Caco-2 (cell line): ENCODE results near the gene RGS19. TPM values are rescaled to one million over a fixed set of nuclear protein-coding genes. Genes with fewer than 3 reads are reported as not detected.
A peak's percentile ranks its signal among the peaks of the same experiment; 100 is the strongest.

ENCODE experiments used
- BruUV-seq: library from RNA; stranded (reverse); fragments of 400-500 nt; replicated peaks from 2 replicates; lab custom pipeline; 2021; lab: Mats Ljungman, UMichigan
- CTCF ChIA-PET: fragments of 300-600 bp; sonication (Branson Sonifier 250); formaldehyde crosslinking; loops from one replicate; lab custom pipeline; 2022; ENCODE audit warnings: antibody characterized with exemption; lab: Charles Lee
- POLR2A ChIA-PET: fragments of 300-600 bp; sonication (Branson Sonifier 250); formaldehyde crosslinking; loops from one replicate; lab custom pipeline; 2022; ENCODE audit warnings: antibody characterized with exemption; lab: Charles Lee
- DNase-seq, 2 experiments: peaks; one replicate each; pipeline versions ENCODE4 v3.0.0 to v3.0.0-alpha.2; 2020 to 2022
- H3K27me3 ChIP-seq: replicated peaks from 2 replicates; pipeline ENCODE4 v1.6.0; 2011; ENCODE audit warnings: low read length; ENCODE audit not compliant: control insufficient read depth, insufficient read depth
- H3K36me3 ChIP-seq: 2 replicates; pipeline ENCODE4 v1.5.1; 2011; ENCODE audit warnings: low read length; ENCODE audit not compliant: control insufficient read depth, insufficient read depth
- H3K4me1 ChIP-seq: fragments of 250-450 bp; sonication (Bioruptor Pico); 2 replicates; pipeline ENCODE4 v1.5.1; 2020; ENCODE audit warnings: mild to moderate bottlenecking
- H3K4me3 ChIP-seq: 2 replicates; pipeline ENCODE4 v1.5.1; 2011; ENCODE audit warnings: low read depth, mild to moderate bottlenecking, control low read depth, low read length
- H3K9me3 ChIP-seq: fragments of 250-450 bp; sonication (Bioruptor Pico); 2 replicates; pipeline ENCODE4 v1.5.1; 2020; ENCODE audit warnings: mild to moderate bottlenecking, moderate library complexity
- H3K27ac Mint-ChIP-seq: one replicate; pipeline ENCODE4 v1.8.0; 2022; ENCODE audit warnings: mixed read lengths; ENCODE audit not compliant: unreplicated experiment
- H3K27me3 Mint-ChIP-seq: one replicate; pipeline ENCODE4 v1.8.0; 2022; ENCODE audit warnings: mixed read lengths; ENCODE audit not compliant: insufficient read depth, unreplicated experiment
- H3K36me3 Mint-ChIP-seq: one replicate; pipeline ENCODE4 v1.8.0; 2022; ENCODE audit warnings: mild to moderate bottlenecking, mixed read lengths; ENCODE audit not compliant: insufficient read depth, unreplicated experiment
- H3K4me1 Mint-ChIP-seq: one replicate; pipeline ENCODE4 v1.8.0; 2022; ENCODE audit warnings: low read depth, mixed read lengths; ENCODE audit not compliant: unreplicated experiment
- H3K4me3 Mint-ChIP-seq: one replicate; pipeline ENCODE4 v1.8.0; 2022; ENCODE audit warnings: mild to moderate bottlenecking, moderate library complexity, mixed read lengths; ENCODE audit not compliant: unreplicated experiment
- H3K9me3 Mint-ChIP-seq: one replicate; pipeline ENCODE4 v1.8.0; 2022; ENCODE audit warnings: mixed read lengths; ENCODE audit not compliant: unreplicated experiment
- intact Hi-C: fragments of 100-400 bp; cut with micrococcal nuclease; formaldehyde crosslinking; loops from one replicate; pipeline ENCODE4 v1.10.0; 2022; ENCODE audit not compliant: unreplicated experiment
- total RNA-seq: library from RNA; stranded (reverse); gene quantifications from 2 replicates; pipeline ENCODE4 v1.2.3, GENCODE V29; 2022
- TF ChIP-seq, protein P1 (sequence below), 2 experiments: fragments of 200-600 bp in 1 of 2; IDR thresholded peaks; 1 replicate in 1 of 2; 2 replicates in 1 of 2; pipeline versions ENCODE4 v1.5.1 to v1.8.0; 2011 to 2022; ENCODE audit warnings: antibody characterized with exemption in 1 of 2, control low read depth in 1 of 2, inconsistent platforms in 1 of 2, low read depth in 1 of 2, low read length in 1 of 2, mild to moderate bottlenecking in 1 of 2, moderate library complexity in 1 of 2; ENCODE audit not compliant: insufficient read depth in 1 of 2, severe bottlenecking in 1 of 2, unreplicated experiment in 1 of 2

The RGS19 gene
- total RNA-seq, 1 experiment from 2014 or later = 29.3 TPM

DNA sequence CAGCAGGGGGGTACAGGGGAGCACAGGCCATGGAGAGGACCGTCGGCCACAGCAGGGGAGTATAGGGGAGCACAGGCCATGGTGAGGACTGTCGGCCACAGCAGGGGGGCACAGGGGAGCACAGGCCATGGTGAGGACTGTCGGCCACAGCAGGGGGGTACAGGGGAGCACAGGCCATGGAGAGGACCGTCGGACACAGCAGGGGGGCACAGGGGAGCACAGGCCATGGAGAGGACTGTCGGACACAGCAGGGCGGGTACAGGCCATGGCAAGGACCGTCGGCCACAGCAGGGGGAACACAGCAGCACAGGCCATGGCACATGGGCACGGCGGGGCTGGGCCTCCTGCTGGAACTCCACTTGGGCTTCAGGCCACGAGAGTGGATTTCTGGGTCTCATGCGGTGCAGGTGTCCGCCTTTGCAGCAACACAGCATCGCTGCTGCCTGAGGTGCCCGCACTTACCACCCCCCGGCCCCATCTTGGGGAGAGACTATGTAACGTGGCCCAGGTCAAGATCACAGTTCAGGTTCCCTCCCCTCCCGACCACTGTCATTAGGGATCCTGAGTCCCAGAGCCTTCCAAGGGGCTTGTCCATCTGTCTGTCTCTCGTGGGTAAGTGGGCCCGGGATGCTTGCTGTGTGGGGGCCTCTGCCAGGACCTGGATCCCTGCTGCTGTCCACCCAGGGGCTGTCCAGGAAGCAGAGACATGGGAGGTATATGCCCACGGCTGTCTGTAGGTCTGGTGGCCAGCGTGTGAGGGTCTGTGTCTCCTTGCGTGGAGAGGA lies 25.5 kb upstream of the RGS19 start:
- peaks cover 4% of the 10 kb centered on the region; the same call in 1 of the 2 replicates for H3K27me3 ChIP-seq
- Mint-ChIP-seq H3K27me3 (peaks cover 23% of the 10 kb centered on the region), H3K27ac (no peak overlapping the region), H3K4me3 (no peak overlapping the region), H3K9me3 (no peaks in the 10 kb centered on the region), H3K36me3 (no peaks in the 10 kb centered on the region), H3K4me1 (no peaks in the 10 kb centered on the region)
- no TSS peak for BruUV-seq
- TF ChIP-seq, protein P1, sequence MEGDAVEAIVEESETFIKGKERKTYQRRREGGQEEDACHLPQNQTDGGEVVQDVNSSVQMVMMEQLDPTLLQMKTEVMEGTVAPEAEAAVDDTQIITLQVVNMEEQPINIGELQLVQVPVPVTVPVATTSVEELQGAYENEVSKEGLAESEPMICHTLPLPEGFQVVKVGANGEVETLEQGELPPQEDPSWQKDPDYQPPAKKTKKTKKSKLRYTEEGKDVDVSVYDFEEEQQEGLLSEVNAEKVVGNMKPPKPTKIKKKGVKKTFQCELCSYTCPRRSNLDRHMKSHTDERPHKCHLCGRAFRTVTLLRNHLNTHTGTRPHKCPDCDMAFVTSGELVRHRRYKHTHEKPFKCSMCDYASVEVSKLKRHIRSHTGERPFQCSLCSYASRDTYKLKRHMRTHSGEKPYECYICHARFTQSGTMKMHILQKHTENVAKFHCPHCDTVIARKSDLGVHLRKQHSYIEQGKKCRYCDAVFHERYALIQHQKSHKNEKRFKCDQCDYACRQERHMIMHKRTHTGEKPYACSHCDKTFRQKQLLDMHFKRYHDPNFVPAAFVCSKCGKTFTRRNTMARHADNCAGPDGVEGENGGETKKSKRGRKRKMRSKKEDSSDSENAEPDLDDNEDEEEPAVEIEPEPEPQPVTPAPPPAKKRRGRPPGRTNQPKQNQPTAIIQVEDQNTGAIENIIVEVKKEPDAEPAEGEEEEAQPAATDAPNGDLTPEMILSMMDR (IDR thresholded peaks at IDR 0.05; ENCODE audit: insufficient read depth in 1 of 2, low read depth in 1 of 2, low read length in 1 of 2, severe bottlenecking in 1 of 2, unreplicated experiment in 1 of 2) = no peak
- DNase-seq = peak in 1 of 2 experiments; percentile 44
- no peak overlapping the region for H3K4me3 ChIP-seq
- peaks cover 3% of the 10 kb centered on the region; the same call in 1 of the 2 replicates for H3K4me1 ChIP-seq
- POLR2A ChIA-PET = no interaction called here
- no peaks in the 10 kb centered on the region; the same call in 1 of the 2 replicates for H3K9me3 ChIP-seq
- H3K36me3 ChIP-seq = no peaks in the 10 kb centered on the region
- intact Hi-C loops = no loop called here
- CTCF ChIA-PET = no interaction called here

GRCh38 chr20:64103871-64104666 lies 24.8 kb upstream of the RGS19 start:
- CTCF ChIA-PET = no interaction called here

More at GRCh38 chr20:64103871-64104666, 24.8 kb upstream of the RGS19 start:
- intact Hi-C loops = no loop called here
- no peaks in the 10 kb centered on the region for H3K36me3 ChIP-seq
- H3K27me3 Mint-ChIP-seq = peaks cover 23% of the 10 kb centered on the region
- no peaks in the 10 kb centered on the region for H3K36me3 Mint-ChIP-seq
- no peak overlapping the region for H3K27ac Mint-ChIP-seq
- no peaks in the 10 kb centered on the region for H3K9me3 Mint-ChIP-seq
- POLR2A ChIA-PET = no interaction called here
- TF ChIP-seq, protein P1 (IDR thresholded peaks at IDR 0.05; ENCODE audit: insufficient read depth in 1 of 2, low read depth in 1 of 2, low read length in 1 of 2, severe bottlenecking in 1 of 2, unreplicated experiment in 1 of 2) = no peak
- peaks cover 4% of the 10 kb centered on the region; the same call in 1 of the 2 replicates for H3K27me3 ChIP-seq
- H3K9me3 ChIP-seq = no peaks in the 10 kb centered on the region; the same call in 1 of the 2 replicates
- BruUV-seq = no TSS peak
- H3K4me3 Mint-ChIP-seq = no peak overlapping the region
- no peak overlapping the region for H3K4me3 ChIP-seq
- peak in 1 of 2 experiments; percentile 47 for DNase-seq
- H3K4me1 Mint-ChIP-seq = no peaks in the 10 kb centered on the region
- H3K4me1 ChIP-seq = peaks cover 3% of the 10 kb centered on the region; the same call in 1 of the 2 replicates
